ENCODE measurements around the gene ALDH18A1.

DNA sequence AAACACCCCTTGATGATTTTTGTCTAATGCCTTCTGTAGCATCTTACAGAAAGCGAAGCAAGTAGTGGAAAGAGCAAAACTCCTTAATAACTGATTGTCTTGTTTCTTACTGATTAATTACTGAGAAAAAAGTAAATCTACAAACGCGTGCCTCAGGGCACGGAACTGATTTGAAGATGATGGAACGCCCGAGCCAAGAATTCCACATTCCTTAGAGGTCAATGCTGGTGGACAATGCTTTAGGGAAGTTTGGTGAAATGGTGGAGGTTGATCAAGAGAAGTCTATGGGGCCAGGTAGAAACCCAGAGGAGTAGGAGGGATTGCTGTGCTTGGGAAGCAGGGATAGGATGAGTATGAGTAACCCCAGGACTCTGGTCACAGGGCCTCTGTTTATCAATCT lies 90.4 kb downstream of the ALDH18A1 start:
- no peak for TF ChIP-seq CTCF (IDR thresholded peaks at IDR 0.05)
- TF ChIP-seq EZH2 (IDR thresholded peaks at IDR 0.05; ENCODE audit: borderline replicate concordance, insufficient read depth, low read depth, low read length, poor library complexity, severe bottlenecking), result no peak

Measured in B cell (primary cell).